ENCODE measurements around the gene TTBK1.

The TTBK1 gene

GRCh38 chr6:43242908-43243663 lies at the start of gene TTBK1:
Gene TTBK1, plus strand, starts transcription at chr6:43243481. Its CDS starts 3,180 bp downstream, at chr6:43246661.
- Histone ChIP-seq H3K4me3 (ENCODE audit: low read depth in 1 of 2, low read length in 2 of 2) (no peak within 1 kb of the TSS), H3K4me1 (ENCODE audit: insufficient read depth, low read length) (peaks cover 13% of the 10 kb centered on the region), H3K27me3 (ENCODE audit: control insufficient read depth in 1 of 2, insufficient read depth in 2 of 2, low read length in 2 of 2) (peaks cover 13 to 30% of the 10 kb centered on the region in 2 donors), H3K9me3 (ENCODE audit: low read length) (no peaks in the 10 kb centered on the region), H3K36me3 (ENCODE audit: insufficient read depth, low read length) (no peaks in the 10 kb centered on the region), H3K9ac (ENCODE audit: low read length) (no peak within 1 kb of the TSS), H3K27ac (ENCODE audit: low read depth, low read length) (no peak within 1 kb of the TSS)

DNA sequence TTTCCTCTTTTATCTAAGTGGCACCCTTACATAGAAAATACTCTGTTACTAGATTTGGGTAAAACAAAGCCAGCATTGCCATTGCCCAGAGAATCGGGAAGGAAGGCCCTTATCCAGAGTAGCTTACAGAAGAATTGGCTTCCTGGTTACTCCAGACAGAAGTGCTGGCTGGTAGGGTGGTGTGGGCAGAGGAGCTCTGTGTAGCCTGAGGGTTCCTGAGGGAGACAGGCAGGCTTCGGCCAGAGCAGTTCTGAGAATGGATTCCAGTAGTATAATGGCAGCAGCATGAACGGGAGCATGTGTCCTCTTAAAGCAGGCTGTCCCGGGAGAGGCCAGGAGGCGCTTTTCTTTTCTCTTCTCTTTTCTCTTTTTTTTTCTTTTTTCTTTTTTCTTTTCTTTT lies 49.4 kb upstream of the TTBK1 start:
- no peaks in the 10 kb centered on the region for H3K9me3 ChIP-seq (ENCODE audit: low read length)
- no peaks in the 10 kb centered on the region for H3K4me1 ChIP-seq (ENCODE audit: insufficient read depth, low read length)
- no peak overlapping the region for H3K9ac ChIP-seq (ENCODE audit: low read length)
- peaks cover 40% of the 10 kb centered on the region for H3K36me3 ChIP-seq (ENCODE audit: insufficient read depth, low read length)
- H3K27ac ChIP-seq (ENCODE audit: low read depth, low read length) = no peak overlapping the region
- H3K27me3 ChIP-seq (ENCODE audit: control insufficient read depth in 1 of 2, insufficient read depth in 2 of 2, low read length in 2 of 2) = no peaks in the 10 kb centered on the region
- no peak overlapping the region for H3K4me3 ChIP-seq (ENCODE audit: low read depth in 1 of 2, low read length in 2 of 2)

DNA sequence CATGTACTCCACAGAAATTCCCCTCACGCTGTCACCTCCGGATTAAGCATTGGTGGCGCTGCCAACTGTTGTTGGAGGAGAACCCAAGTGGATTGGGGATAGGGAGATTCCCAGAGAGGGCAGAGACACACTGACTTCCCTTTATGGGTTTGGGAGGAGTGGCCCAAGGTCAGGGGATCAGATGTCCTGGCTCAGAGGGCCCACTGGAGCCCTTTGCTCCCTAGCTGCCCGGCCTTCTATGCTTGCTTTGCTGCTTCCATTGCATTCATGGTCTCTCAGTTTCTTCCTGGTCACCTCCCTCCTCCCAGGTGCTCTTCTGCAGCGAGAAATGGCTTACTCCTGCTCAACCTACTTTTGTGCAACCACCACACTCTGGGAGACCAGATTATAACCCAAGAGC lies 46.9 kb upstream of the TTBK1 start:
- Histone ChIP-seq H3K36me3 (ENCODE audit: insufficient read depth, low read length) (peaks cover 55% of the 10 kb centered on the region), H3K9me3 (ENCODE audit: low read length) (no peaks in the 10 kb centered on the region), H3K9ac (ENCODE audit: low read length) (no peak overlapping the region), H3K4me3 (ENCODE audit: low read depth in 1 of 2, low read length in 2 of 2) (no peak overlapping the region), H3K27me3 (ENCODE audit: control insufficient read depth in 1 of 2, insufficient read depth in 2 of 2, low read length in 2 of 2) (no peaks in the 10 kb centered on the region), H3K4me1 (ENCODE audit: insufficient read depth, low read length) (no peaks in the 10 kb centered on the region), H3K27ac (ENCODE audit: low read depth, low read length) (no peak overlapping the region)

GRCh38 chr6:43199912-43200311 lies 43.4 kb upstream of the TTBK1 start:
- no peaks in the 10 kb centered on the region for H3K9me3 ChIP-seq (ENCODE audit: low read length)
- H3K36me3 ChIP-seq (ENCODE audit: insufficient read depth, low read length) = peaks cover 62% of the 10 kb centered on the region
- no peaks in the 10 kb centered on the region for H3K4me1 ChIP-seq (ENCODE audit: insufficient read depth, low read length)
- no peak overlapping the region for H3K9ac ChIP-seq (ENCODE audit: low read length)
- H3K27ac ChIP-seq (ENCODE audit: low read depth, low read length) = no peak overlapping the region
- no peak overlapping the region for H3K4me3 ChIP-seq (ENCODE audit: low read depth in 1 of 2, low read length in 2 of 2)
- no peaks in the 10 kb centered on the region for H3K27me3 ChIP-seq (ENCODE audit: control insufficient read depth in 1 of 2, insufficient read depth in 2 of 2, low read length in 2 of 2)

- Histone ChIP-seq H3K4me3 (ENCODE audit: low read depth in 1 of 2, low read length in 2 of 2) (no peak overlapping the region), H3K9me3 (ENCODE audit: low read length) (no peaks in the 10 kb centered on the region), H3K27me3 (ENCODE audit: control insufficient read depth in 1 of 2, insufficient read depth in 2 of 2, low read length in 2 of 2) (no peaks in the 10 kb centered on the region), H3K36me3 (ENCODE audit: insufficient read depth, low read length) (peaks cover 58% of the 10 kb centered on the region), H3K27ac (ENCODE audit: low read depth, low read length) (no peak overlapping the region), H3K4me1 (ENCODE audit: insufficient read depth, low read length) (no peaks in the 10 kb centered on the region), H3K9ac (ENCODE audit: low read length) (no peak overlapping the region)
Measured at GRCh38 chr6:43200541-43200940, 42.7 kb upstream of the TTBK1 start.

DNA sequence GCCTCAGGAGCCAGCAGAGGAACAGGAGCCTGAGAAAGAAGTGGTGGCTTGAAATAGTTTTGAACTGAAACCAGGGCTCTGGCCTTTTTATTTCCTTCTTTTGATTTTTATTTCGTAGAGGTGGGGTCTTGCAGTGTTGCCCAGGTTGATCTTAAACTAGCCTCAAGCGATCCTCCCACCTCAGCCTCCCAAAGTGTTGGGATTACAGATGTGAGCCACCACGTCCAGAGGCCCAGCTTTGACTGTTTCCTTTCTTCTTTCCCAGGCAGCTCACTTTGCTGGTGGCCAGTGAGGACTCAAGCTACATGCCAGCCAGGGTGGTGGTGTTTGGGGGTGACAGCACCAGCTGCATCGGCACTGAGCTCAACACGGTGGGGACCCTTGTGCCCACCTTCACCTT lies 40.8 kb upstream of the TTBK1 start:
- H3K9me3 ChIP-seq (ENCODE audit: low read length) = no peaks in the 10 kb centered on the region

DNA sequence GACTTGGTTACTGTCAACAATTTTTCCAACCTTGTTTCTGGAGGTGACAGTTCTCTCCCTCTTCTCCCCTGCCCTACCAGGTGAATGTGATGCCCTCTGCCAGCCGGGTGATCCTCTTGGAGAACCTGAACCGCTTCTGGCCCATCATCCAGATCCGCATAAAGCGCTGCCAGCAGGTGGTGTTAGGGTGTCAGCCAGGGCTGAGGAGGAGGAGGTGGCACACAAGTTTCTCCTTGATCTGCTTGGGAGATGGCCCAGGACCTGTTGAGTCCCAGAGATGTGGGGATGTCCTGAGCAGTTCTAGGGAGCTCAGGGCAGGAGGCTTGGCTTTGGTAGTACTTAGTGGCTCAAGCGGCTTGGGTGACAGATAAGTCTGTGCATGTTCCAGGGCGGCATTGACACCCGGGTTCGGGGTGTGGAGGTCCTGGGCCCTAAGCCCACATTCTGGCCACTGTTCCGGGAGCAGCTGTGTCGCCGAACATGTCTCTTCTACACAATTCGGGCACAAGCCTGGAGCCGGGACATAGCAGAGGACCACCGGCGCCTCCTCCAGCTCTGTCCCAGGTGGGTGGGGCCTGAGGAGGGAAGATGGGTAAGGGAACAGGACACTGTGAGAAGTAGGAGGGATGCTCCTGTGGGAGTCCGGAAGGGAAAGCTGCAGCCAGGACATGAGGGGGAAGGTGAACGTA lies 40.1 kb upstream of the TTBK1 start:
- Histone ChIP-seq H3K4me1 (ENCODE audit: insufficient read depth, low read length) (no peaks in the 10 kb centered on the region), H3K4me3 (ENCODE audit: low read depth in 1 of 2, low read length in 2 of 2) (no peak overlapping the region), H3K9me3 (ENCODE audit: low read length) (no peaks in the 10 kb centered on the region), H3K36me3 (ENCODE audit: insufficient read depth, low read length) (peaks cover 42% of the 10 kb centered on the region), H3K27ac (ENCODE audit: low read depth, low read length) (no peak overlapping the region), H3K27me3 (ENCODE audit: control insufficient read depth in 1 of 2, insufficient read depth in 2 of 2, low read length in 2 of 2) (no peaks in the 10 kb centered on the region), H3K9ac (ENCODE audit: low read length) (no peak overlapping the region)

More for the DNA sequence above, 40.8 kb upstream of the TTBK1 start:
- Histone ChIP-seq H3K36me3 (ENCODE audit: insufficient read depth, low read length) (peaks cover 42% of the 10 kb centered on the region), H3K9ac (ENCODE audit: low read length) (no peak overlapping the region), H3K27ac (ENCODE audit: low read depth, low read length) (no peak overlapping the region), H3K4me1 (ENCODE audit: insufficient read depth, low read length) (no peaks in the 10 kb centered on the region), H3K27me3 (ENCODE audit: control insufficient read depth in 1 of 2, insufficient read depth in 2 of 2, low read length in 2 of 2) (no peaks in the 10 kb centered on the region), H3K4me3 (ENCODE audit: low read depth in 1 of 2, low read length in 2 of 2) (no peak overlapping the region)

DNA sequence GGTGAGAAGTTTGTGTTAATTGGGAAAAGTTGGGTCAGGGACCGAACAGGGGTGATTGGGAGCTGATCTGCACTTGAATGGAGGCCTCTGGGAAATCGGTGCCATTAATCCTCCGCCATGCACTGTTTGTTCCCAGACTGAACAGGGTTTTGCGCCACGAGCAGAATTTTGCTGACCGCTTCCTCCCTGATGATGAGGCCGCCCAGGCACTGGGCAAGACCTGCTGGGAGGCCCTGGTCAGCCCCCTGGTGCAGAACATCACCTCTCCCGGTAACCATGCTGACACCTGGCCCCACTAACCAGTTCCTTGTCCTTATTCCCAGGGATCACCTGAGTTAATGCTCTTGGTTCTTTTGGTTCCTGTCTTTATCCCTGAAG lies 39.6 kb upstream of the TTBK1 start:
- no peak overlapping the region for H3K9ac ChIP-seq (ENCODE audit: low read length)
- peaks cover 38% of the 10 kb centered on the region for H3K36me3 ChIP-seq (ENCODE audit: insufficient read depth, low read length)
- no peak overlapping the region for H3K27ac ChIP-seq (ENCODE audit: low read depth, low read length)
- H3K4me3 ChIP-seq (ENCODE audit: low read depth in 1 of 2, low read length in 2 of 2) = no peak overlapping the region
- no peaks in the 10 kb centered on the region for H3K4me1 ChIP-seq (ENCODE audit: insufficient read depth, low read length)
- H3K9me3 ChIP-seq (ENCODE audit: low read length) = no peaks in the 10 kb centered on the region
- no peaks in the 10 kb centered on the region for H3K27me3 ChIP-seq (ENCODE audit: control insufficient read depth in 1 of 2, insufficient read depth in 2 of 2, low read length in 2 of 2)

GRCh38 chr6:43204271-43205105 lies 38.8 kb upstream of the TTBK1 start:
- peaks cover 37% of the 10 kb centered on the region for H3K36me3 ChIP-seq (ENCODE audit: insufficient read depth, low read length)
- H3K27me3 ChIP-seq (ENCODE audit: control insufficient read depth in 1 of 2, insufficient read depth in 2 of 2, low read length in 2 of 2) = no peaks in the 10 kb centered on the region
- no peak overlapping the region for H3K9ac ChIP-seq (ENCODE audit: low read length)

DNA sequence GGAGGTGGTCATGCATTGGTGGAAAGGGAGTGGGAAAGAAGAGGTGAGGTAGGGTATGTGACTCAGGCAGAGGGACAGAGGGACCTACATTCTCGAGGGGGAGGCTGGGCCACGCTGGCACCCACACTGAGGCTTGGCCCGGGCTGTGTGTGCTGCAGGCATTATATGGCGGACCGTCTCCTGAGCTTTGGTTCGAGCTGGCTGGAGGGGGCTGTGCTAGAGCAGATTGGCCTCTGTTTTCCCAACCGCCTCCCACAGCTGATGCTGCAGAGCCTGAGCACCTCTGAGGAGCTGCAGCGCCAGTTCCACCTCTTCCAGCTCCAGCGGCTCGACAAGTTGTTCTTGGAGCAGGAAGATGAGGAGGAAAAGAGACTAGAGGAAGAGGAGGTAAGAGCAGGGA lies 37.4 kb upstream of the TTBK1 start:
- no peak overlapping the region for H3K9ac ChIP-seq (ENCODE audit: low read length)
- peaks cover 25% of the 10 kb centered on the region for H3K36me3 ChIP-seq (ENCODE audit: insufficient read depth, low read length)
- no peaks in the 10 kb centered on the region for H3K27me3 ChIP-seq (ENCODE audit: control insufficient read depth in 1 of 2, insufficient read depth in 2 of 2, low read length in 2 of 2)
- H3K4me1 ChIP-seq (ENCODE audit: insufficient read depth, low read length) = no peaks in the 10 kb centered on the region
- H3K9me3 ChIP-seq (ENCODE audit: low read length) = no peaks in the 10 kb centered on the region
- H3K4me3 ChIP-seq (ENCODE audit: low read depth in 1 of 2, low read length in 2 of 2) = no peak overlapping the region
- no peak overlapping the region for H3K27ac ChIP-seq (ENCODE audit: low read depth, low read length)

More at GRCh38 chr6:43204271-43205105, 38.8 kb upstream of the TTBK1 start:
- no peak overlapping the region for H3K27ac ChIP-seq (ENCODE audit: low read depth, low read length)
- H3K9me3 ChIP-seq (ENCODE audit: low read length) = no peaks in the 10 kb centered on the region
- no peak overlapping the region for H3K4me3 ChIP-seq (ENCODE audit: low read depth in 1 of 2, low read length in 2 of 2)
- no peaks in the 10 kb centered on the region for H3K4me1 ChIP-seq (ENCODE audit: insufficient read depth, low read length)

- H3K4me1 ChIP-seq (ENCODE audit: insufficient read depth, low read length) = no peaks in the 10 kb centered on the region
- no peak overlapping the region for H3K4me3 ChIP-seq (ENCODE audit: low read depth in 1 of 2, low read length in 2 of 2)
- no peaks in the 10 kb centered on the region for H3K27me3 ChIP-seq (ENCODE audit: control insufficient read depth in 1 of 2, insufficient read depth in 2 of 2, low read length in 2 of 2)
- H3K9ac ChIP-seq (ENCODE audit: low read length) = no peak overlapping the region
- H3K36me3 ChIP-seq (ENCODE audit: insufficient read depth, low read length) = peaks cover 21% of the 10 kb centered on the region
- no peak overlapping the region for H3K27ac ChIP-seq (ENCODE audit: low read depth, low read length)
- H3K9me3 ChIP-seq (ENCODE audit: low read length) = no peaks in the 10 kb centered on the region
Measured at GRCh38 chr6:43207286-43207685, 36.0 kb upstream of the TTBK1 start.
